Kidney (tissue), 22 donors: ENCODE data around the gene STAMBP. TPM values are rescaled to one million over a fixed set of nuclear protein-coding genes. Genes with fewer than 3 reads are reported as not detected.

Experiments used
- DNase-seq, 5 donors: peaks; one replicate each; pipeline ENCODE4 v3.0.0-alpha.2; 2013 to 2020
- FAIRE-seq: peaks from 2 replicates; lab custom pipeline; 2012; peaks lifted over from hg19 to GRCh38; lab: Jason Lieb, UNC
- H3K27ac ChIP-seq, 2 donors: one replicate each; pipeline ENCODE4 v1.7.0; 2013; ENCODE audit warnings: low read depth in 2 of 2, low read length in 2 of 2, inconsistent platforms in 1 of 2
- H3K27me3 ChIP-seq: one replicate; pipeline ENCODE4 v1.7.1; 2013; ENCODE audit warnings: low read length, inconsistent platforms; ENCODE audit not compliant: control insufficient read depth, insufficient read depth
- H3K36me3 ChIP-seq, 3 donors: one replicate each; pipeline versions ENCODE4 v1.7.0 to v1.7.1; 2013; ENCODE audit warnings: low read length in 3 of 3, control low read depth in 1 of 3, inconsistent platforms in 1 of 3; ENCODE audit not compliant: insufficient read depth in 3 of 3, control insufficient read depth in 2 of 3
- H3K4me1 ChIP-seq, 3 donors: one replicate each; pipeline versions ENCODE4 v1.7.0 to v1.7.1; 2013; ENCODE audit warnings: low read length in 3 of 3, inconsistent platforms in 1 of 3, low read depth in 1 of 3; ENCODE audit not compliant: control insufficient read depth in 2 of 3, insufficient read depth in 2 of 3
- H3K4me3 ChIP-seq, 3 donors: one replicate each; pipeline versions ENCODE4 v1.7.0 to v1.8.1; 2013; ENCODE audit warnings: low read length in 3 of 3, control low read depth in 1 of 3, inconsistent platforms in 1 of 3
- H3K9ac ChIP-seq, 3 donors: one replicate each; pipeline versions ENCODE4 v1.7.0 to v1.7.1; 2013; ENCODE audit warnings: low read length in 3 of 3, control low read depth in 1 of 3, inconsistent platforms in 1 of 3
- H3K9me3 ChIP-seq, 3 donors: one replicate each; pipeline versions ENCODE4 v1.7.0 to v1.7.1; 2013; ENCODE audit warnings: low read length in 3 of 3, control low read depth in 1 of 3, inconsistent platforms in 1 of 3; ENCODE audit not compliant: control insufficient read depth in 2 of 3, insufficient read depth in 1 of 3
- CTCF ChIP-seq: IDR thresholded peaks from 3 replicates; pipeline ENCODE4 v1.5.1; 2012; ENCODE audit warnings: mild to moderate bottlenecking, moderate library complexity, borderline replicate concordance; ENCODE audit not compliant: insufficient read depth; ENCODE audit errors: extremely low read depth
- intact Hi-C: fragments of 100-400 bp; cut with DNase I; formaldehyde crosslinking; loops from one replicate; pipeline ENCODE4 v1.11.1; 2022
- long read RNA-seq, 10 donors: library from polyadenylated mRNA in 1 of 10; unstranded in 1 of 10; transcript quantifications; one replicate each; pipeline ENCODE4 v2.0.0 and lab custom pipeline, GENCODE V29; 2021 to 2026
- polyA plus RNA-seq: library from polyadenylated mRNA; stranded (reverse); fragments of 350-450 nt; fragmentation: Illumina TruSeq; extraction: RNeasy Lipid Tissue Mini Kit (QIAGEN cat#74804); gene quantifications from one replicate; pipeline ENCODE4 v1.2.3, GENCODE V29; 2014; ENCODE audit warnings: low read depth, low replicate concordance; ENCODE audit not compliant: insufficient read depth
- total RNA-seq: library from RNA; stranded (reverse); fragmentation: NEBNext Ultra II Directional; extraction: Animal tissue kit (Norgen Biotek cat#: 25700); gene quantifications from one replicate; pipeline ENCODE4 v1.2.1, GENCODE V29; 2021
- donor health status: control.
- donor health status: control.
- donor health status: control.
- donor health status: control.
- donor health status: control.
- donor health status: DM: yes; HTN: yes; CAD: no.
- donor health status: Normal renal cell carcinoma (clear cell type).

The STAMBP gene
- total RNA-seq (34.8 TPM), polyA plus RNA-seq (58.9 TPM)
- long read RNA-seq, donor 1, full-length matches to known transcripts: 1 of 1 reads
- long read RNA-seq, donor 1, partial matches to known transcripts: 0 of 1 reads
- long read RNA-seq, donor 1, other reads (novel, unspliced or antisense): 0 of 1 reads
- long read RNA-seq, donor 2, full-length matches to known transcripts: 6 of 6 reads
- long read RNA-seq, donor 2, partial matches to known transcripts: 0 of 6 reads
- long read RNA-seq, donor 2, other reads (novel, unspliced or antisense): 0 of 6 reads
- long read RNA-seq, donor 3, full-length matches to known transcripts: 2 of 2 reads
- long read RNA-seq, donor 3, partial matches to known transcripts: 0 of 2 reads
- long read RNA-seq, donor 3, other reads (novel, unspliced or antisense): 0 of 2 reads
- long read RNA-seq, donor 4, full-length matches to known transcripts: 4 of 4 reads
- long read RNA-seq, donor 4, partial matches to known transcripts: 0 of 4 reads
- long read RNA-seq, donor 4, other reads (novel, unspliced or antisense): 0 of 4 reads
- long read RNA-seq, donor 5, full-length matches to known transcripts: 1 of 1 reads
- long read RNA-seq, donor 5, partial matches to known transcripts: 0 of 1 reads
- long read RNA-seq, donor 5, other reads (novel, unspliced or antisense): 0 of 1 reads
- long read RNA-seq, donor 6, full-length matches to known transcripts: 3 of 43 reads
- long read RNA-seq, donor 6, partial matches to known transcripts: 40 of 43 reads
- long read RNA-seq, donor 6, other reads (novel, unspliced or antisense): 0 of 43 reads
- long read RNA-seq, donor 7, full-length matches to known transcripts: 10 of 22 reads
- long read RNA-seq, donor 7, partial matches to known transcripts: 5 of 22 reads
- long read RNA-seq, donor 7, other reads (novel, unspliced or antisense): 7 of 22 reads
- long read RNA-seq, donor 8, full-length matches to known transcripts: 7 of 7 reads
- long read RNA-seq, donor 8, partial matches to known transcripts: 0 of 7 reads
- long read RNA-seq, donor 8, other reads (novel, unspliced or antisense): 0 of 7 reads
- long read RNA-seq, donor 9: 0 reads
- long read RNA-seq, donor 10, full-length matches to known transcripts: 2 of 33 reads
- long read RNA-seq, donor 10, partial matches to known transcripts: 31 of 33 reads
- long read RNA-seq, donor 10, other reads (novel, unspliced or antisense): 0 of 33 reads

GRCh38 chr2:73828818-73829570 is at the start of gene STAMBP:
Gene STAMBP, plus strand, starts transcription at chr2:73828961. Its CDS starts 1,896 bp downstream, at chr2:73830857.
- peak within 1 kb of the TSS; percentile 87 to 94 for H3K27ac ChIP-seq
- H3K36me3 ChIP-seq: peaks cover 0 to 8% (median 0%) of the 10 kb centered on the region in 3 donors
- H3K4me1 ChIP-seq: peaks cover 0 to 6% (median 0%) of the 10 kb centered on the region in 3 donors
- DNase-seq (peak; percentile 97 to 99 (median 98)), FAIRE-seq (peak; percentile 94)
- intact Hi-C loops: no loop called here
- H3K9me3 ChIP-seq: no peaks in the 10 kb centered on the region
- TF ChIP-seq CTCF: no peak
- peak within 1 kb of the TSS; percentile 84 to 95 (median 84) for H3K4me3 ChIP-seq
- H3K27me3 ChIP-seq: no peaks in the 10 kb centered on the region
- H3K9ac ChIP-seq: peak within 1 kb of the TSS; percentile 77 to 79 (median 77)

- H3K27me3 ChIP-seq: no peaks in the 10 kb centered on the region
- DNase-seq (peak; percentile 95 to 98 (median 96)), FAIRE-seq (no peak)
- H3K9me3 ChIP-seq: no peaks in the 10 kb centered on the region
- peak within 1 kb of the TSS; percentile 90 to 99 (median 96) for H3K9ac ChIP-seq
- H3K27ac ChIP-seq: peak within 1 kb of the TSS; percentile 87
- H3K36me3 ChIP-seq: peaks cover 3 to 4% (median 4%) of the 10 kb centered on the region in 3 donors
- peaks cover 4 to 7% (median 4%) of the 10 kb centered on the region in 3 donors for H3K4me1 ChIP-seq
- TF ChIP-seq CTCF: peak; percentile 96
- intact Hi-C loops: no loop called here
- peak within 1 kb of the TSS; percentile 91 to 100 (median 96) for H3K4me3 ChIP-seq
Observed at GRCh38 chr2:73779467-73780236, 49.1 kb upstream of the STAMBP start, which contains the start of gene DUSP11. Gene DUSP11, minus strand, starts transcription at chr2:73780103. Its CDS starts 129 bp downstream, at chr2:73779974.
